Stimulated activated CD4-positive, alpha-beta T cell treated with anti-CD3 and anti-CD28 coated beads, Interleukin-4, amount 100 ng/mL, for 24 hours (primary cell): ENCODE results near the gene CAMTA1.

ENCODE experiments used
- DNase-seq: peaks from one replicate; pipeline ENCODE4 v3.0.0-alpha.2; 2020

The CAMTA1 gene

GRCh38 chr1:6858596-6858995, 73.3 kb downstream of the CAMTA1 start:
- no peak for DNase-seq

DNA sequence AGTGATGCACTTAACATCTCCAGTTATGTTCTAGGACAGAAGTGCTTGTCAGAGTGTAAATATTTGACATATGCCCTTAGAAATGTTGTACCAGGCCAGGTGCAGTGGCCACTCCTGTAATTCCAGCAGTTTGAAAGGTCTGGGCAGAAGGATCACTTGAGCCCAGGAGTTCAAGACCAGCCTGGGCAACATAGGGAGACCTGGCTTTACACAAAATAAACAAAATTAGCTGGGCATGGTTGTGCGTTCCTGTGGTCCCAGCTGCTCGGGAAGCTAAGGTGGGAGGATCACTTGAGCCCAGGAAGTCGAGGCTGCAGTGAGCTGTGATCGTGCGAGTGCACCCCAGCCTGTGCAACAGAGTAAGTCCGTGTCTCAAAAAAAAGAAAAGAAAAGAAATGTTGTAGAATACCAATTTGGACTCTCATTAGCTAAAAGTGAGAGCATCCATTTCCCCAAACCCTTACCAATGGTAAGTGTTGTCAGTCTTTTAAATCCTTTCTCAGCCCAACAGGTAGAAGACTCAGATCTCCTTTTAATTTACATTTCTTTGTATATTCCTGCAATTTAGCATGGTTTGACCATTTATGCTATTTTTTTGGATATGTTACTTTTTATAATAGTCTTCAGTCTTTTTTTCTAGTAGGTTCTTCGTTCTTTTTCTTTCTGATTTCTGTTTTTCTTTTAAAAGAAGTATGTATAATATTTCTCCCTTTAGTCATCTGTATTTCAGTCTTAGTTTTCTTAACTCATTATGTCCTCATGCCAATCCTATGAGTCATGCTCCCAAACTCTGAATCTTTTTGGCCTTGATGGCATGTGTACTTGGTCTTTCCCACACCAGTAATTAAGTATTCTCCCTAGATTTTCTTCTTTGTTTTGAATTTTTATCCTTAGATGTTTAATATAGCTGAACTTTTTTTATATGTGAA, 74.4 kb downstream of the CAMTA1 start:
- no peak for DNase-seq

GRCh38 chr1:6860401-6860800, 75.1 kb downstream of the CAMTA1 start:
- no peak for DNase-seq

DNA sequence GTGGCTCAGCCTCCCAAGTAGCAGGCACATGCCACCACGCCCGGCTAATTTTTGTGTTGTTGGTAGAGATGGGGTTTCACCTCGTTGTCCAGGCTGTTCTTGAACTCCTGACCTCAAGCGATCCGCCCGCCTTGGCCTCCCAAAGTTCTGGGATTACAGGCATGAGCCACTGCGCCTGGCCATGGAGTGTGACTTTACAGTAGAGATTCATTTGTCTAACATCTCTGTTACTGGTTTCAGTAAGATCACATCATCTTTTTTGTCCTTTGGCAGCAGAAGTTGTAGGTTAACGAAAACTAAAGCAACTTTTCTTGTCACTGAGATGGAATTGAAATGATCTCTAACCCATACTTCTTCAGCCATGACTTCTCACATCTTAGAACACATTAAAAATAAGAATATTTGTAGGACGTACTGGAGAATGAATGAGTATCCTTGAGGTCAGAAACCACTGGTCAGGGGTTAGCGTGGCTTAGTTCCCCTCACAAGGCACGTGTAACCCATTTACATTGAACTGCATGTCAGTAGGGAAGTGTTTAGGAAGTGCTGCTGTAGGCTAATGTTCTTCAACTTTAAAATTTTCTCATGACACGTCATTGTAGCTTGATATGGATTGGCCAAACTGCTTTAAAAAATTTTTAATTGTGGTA, 75.9 kb downstream of the CAMTA1 start:
- DNase-seq, result no peak

- DNase-seq, result no peak
These were observed 77.7 kb downstream of the CAMTA1 start for GRCh38 chr1:6862906-6863305.

GRCh38 chr1:6864166-6864565, 78.9 kb downstream of the CAMTA1 start:
- no peak for DNase-seq

DNA sequence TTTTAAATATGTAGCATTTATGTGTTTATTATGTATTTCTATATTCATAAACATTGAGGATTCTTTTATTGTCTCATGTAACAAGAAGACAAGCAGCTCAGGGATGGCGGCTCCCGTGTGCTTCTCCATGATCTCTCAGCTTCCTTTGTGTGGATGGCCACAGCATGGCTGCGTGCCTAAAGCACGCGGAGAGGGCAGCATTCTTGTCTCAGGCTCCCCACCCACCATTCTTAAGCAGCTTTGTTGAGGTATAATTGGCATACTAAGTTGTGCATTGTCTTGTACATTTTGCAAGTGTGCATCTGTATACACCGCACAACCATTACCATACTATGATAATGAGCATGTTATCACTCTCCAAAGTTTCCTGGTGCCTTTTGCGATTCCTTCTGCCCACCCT, 81.6 kb downstream of the CAMTA1 start:
- DNase-seq, result no peak

- DNase-seq, result no peak
These were observed 82.1 kb downstream of the CAMTA1 start for GRCh38 chr1:6867321-6867720.

DNA sequence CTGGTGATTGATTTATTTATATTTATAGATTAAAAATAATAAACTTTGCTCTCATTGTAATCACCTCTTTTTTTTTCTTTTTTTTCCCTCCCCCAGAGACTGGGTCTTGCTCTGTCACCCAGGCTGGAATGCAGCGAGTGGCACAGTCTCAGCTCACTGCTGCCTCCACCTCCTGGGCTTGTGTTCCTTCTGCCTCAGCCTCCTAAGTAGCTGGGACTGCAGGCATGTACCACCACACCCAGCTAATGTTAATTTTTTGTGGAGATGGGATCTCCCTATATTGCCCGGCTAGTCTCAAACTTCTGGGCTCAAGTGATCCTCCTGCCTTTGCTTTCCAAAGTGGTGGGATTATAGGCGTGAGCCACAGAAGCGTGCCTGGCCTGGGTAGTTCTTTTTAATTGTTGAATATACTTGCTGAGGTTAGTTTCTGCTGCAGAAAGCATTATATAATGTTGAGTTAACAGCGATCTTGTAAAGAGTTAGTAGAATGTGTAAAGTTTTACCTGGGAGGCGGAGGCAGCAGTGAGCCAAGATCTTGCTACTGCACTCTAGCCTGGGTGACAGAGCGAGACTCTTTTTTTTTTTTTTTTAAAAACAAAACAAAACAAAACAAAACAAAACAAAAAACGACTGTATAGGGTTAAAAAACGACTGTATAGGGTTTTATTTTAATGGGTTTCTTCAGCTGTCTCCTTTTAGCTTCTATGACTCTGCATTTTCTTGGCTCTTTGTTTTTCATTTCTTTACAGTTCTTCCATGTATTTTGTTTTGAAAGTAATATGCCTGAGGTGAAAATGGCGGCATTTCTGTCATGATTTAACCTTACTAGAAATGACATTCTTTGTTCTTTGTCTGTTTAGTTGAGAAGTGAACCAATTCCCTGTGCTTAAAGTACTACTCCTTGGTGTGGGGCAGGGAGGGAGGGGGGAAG, 82.7 kb downstream of the CAMTA1 start:
- DNase-seq, result no peak

DNA sequence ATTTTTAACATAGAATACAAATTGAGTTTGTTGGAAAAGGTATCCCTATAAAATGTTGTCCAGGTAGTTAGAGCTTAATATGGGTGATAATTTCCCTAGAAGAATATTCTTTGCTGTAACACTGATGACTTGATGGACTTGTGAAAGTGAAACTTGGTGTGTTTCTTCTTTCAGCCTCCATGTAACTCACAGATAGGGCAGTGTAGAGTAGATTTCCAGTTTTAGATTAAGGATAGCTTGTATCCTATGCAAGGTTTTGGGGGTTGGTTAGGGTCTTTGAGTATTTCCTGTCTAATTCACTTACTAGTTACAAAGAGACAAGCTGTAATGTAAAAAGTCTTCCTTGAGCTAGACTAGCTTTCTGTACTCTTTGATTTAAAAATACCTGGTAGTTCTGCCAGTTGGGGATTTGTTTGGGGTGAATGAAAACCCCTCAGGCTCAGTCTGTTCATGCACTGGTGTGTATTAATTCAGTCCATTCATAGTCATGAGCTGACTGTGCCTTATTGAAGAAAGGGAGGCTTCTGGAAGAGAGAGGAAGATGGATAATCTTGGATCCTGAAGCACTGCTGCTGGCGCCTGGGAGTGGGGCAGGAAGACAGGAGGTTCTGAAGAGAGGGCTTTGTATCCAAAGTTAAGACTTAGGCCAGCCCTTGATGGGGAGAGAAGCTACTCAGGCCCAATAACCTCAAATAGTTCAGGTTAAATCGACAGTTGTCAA, 83.6 kb downstream of the CAMTA1 start:
- DNase-seq, result no peak

DNA sequence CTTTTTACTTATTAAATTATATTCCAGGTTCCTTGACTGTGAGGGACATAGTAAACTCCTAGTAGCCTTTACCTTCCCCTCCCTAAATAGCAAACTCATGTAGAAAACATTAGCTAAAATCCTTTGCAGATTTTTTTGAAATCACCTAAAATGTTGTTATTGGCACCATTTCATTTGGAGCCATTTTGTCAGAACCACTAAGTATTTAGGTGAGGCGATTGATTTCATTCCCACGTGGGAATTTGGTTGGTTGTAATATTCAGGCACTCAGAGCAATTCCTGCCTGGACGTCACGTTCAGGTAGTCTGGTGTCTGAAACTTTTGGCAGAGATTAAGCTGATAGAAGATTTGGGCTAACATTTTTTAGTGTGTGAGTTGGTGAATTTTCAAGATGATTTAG, 84.3 kb downstream of the CAMTA1 start:
- no peak for DNase-seq

DNA sequence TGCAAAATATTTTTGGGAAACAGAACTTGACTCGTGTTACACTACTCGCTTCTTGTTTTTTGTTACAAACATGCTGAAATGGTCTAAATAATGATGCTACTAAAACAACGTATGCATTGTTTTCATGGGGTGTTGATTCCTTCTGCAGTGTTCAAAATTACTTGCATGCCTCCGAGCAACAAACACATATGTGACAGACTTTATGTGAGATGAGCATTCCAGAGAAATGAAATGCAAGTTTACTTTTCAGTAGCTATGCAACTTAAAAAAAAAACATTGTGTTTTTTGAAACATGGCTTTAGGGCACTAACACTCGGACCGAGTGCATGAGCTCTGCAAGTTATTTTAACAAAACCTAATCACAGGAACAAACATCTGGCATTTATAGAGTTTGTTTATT, 84.8 kb downstream of the CAMTA1 start:
- DNase-seq, result no peak

GRCh38 chr1:6870571-6870970, 85.3 kb downstream of the CAMTA1 start:
- no peak for DNase-seq

DNA sequence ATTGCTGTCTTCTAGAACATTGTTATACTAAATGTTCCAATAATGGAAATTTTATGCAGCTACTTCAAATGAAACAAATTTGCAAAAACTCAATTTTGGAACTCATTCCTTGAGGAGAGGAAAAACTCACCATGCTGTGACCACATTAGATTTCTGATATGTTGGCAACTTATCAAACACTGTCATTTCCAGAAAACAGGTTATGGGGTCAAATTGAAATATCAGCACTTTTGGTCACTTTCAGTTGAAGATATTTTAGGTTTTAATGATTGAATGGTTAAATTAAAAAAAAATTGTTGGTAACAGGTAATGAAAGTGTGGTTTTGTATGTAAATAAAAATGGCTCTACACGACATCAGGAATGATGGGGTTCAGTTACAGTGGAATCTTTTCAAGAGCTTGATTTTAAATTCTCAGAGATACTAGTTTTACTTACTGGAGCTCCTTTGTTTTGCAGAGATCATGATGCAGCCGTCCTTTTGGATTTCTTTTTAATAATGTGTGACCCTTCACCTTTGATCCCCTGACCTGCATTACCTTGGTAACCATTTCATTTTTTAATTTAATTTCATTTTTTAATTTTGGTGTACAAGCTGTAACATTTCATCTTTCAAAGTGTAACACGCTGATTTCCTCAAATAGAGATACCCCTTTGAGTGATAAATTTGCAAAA, 86.2 kb downstream of the CAMTA1 start:
- no peak for DNase-seq

GRCh38 chr1:6872573-6873261, 87.5 kb downstream of the CAMTA1 start:
- DNase-seq, result no peak

DNA sequence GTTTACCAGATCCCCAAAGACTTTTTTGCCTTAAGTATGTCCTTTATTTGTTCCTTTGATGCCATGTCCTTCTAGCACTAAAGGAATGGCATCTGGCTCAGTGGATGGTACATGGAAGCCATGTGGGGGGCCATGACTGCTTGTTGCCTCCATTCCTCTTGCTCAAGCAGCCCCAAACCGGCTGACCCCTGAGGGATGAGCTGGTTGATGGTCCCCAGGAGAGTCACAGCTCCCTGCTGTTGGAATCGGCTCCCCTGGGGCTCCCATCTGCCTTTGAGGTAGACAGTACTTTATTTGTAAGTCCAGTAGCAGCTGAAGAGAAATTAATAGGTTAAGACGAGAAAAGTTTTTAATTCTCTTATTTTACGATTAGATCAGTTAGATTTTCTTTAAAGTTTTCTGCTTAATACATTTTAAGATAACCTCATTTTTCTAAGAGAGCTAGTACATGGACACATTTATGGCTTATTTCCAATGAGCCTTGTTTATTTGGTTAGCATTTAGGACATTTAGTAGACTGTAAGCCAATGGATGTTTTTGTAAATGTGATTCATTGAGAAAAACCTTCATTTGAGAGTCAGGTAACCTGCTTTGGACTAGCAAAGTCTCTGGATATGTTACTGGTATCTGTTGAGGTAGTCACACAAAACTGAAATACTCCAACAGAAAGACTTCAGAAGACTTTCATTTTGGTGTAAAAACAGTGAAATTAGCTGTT, 88.2 kb downstream of the CAMTA1 start:
- DNase-seq, result no peak

DNA sequence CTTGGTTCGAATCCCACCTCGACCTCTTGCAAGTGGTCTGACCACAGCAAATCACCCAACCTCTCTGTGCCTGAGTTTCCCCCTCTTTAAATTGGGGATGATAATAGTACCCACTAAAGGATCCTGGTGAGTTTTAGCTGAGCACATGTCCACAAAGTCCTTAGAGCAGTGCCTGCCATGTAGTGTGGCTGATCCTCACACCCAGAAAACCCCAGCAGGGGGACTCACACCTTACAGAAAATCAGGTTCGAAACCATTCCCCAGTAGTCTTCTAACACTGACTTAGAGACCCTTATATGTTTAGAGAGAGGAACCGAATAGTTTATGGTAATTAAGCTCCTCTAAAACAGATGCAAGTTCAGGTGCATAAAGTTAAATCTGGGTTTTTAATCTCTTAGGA, 89.0 kb downstream of the CAMTA1 start:
- no peak for DNase-seq

GRCh38 chr1:6880951-6881690, 95.9 kb downstream of the CAMTA1 start:
- no peak for DNase-seq

DNA sequence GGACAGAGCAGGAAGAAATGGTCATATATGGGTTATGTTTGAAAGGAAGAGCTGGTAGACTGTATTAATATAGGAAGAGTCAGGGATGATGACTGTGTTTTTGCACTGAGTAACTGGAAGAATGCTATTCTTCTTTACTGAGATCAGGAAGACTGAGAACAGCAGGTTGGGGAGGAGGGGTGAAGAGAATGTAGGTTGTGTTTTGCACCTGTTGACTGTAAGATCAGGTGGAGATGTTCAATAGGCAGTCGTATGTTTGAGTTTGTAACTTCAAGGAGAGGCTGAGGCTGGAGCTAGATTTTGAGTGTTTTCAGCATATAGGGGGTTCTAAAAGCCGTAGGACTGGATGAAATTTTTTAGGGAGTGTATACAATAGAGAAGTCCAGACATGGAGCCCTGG, 97.2 kb downstream of the CAMTA1 start:
- DNase-seq, result no peak

DNA sequence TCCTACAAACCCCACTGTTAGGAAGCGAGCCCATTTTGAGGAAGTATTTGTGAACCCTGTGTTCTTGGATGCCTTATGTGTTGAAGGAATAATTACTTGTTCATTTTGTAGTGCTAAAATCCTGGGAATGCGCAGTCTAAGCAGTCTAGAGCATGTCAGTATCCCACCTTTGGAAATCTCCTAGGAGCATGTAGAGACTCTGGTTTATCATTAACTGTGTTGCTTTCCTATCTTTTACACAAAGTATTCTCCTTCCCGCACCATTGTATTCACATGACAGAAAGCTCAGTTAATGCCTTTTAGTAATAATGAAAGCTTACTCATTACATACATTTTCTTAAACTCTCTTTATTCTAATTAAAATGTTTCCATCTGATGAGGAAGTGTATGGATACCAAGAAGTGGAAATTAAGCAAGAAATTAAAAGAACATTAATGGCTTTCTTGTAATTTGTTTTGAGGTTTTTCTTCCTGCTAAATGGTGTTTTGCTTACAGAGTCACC, 99.4 kb downstream of the CAMTA1 start:
- DNase-seq, result no peak
